SU-DHL-6 (cell line): ENCODE data around the gene ETS1.

Experiments used
- H2AFZ ChIP-seq: fragments of 200-600 bp; sonication (generic); 2 replicates; pipeline ENCODE4 v1.6.1; 2014; ENCODE audit warnings: low read depth, mild to moderate bottlenecking, moderate library complexity, mixed read lengths, antibody characterized with exemption, low read length; ENCODE audit not compliant: severe bottlenecking
- H3F3A ChIP-seq: fragments of 200-600 bp; shearing (Covaris generic); 2 replicates; pipeline ENCODE4 v1.6.0; 2016; ENCODE audit warnings: antibody characterized with exemption, mild to moderate bottlenecking; ENCODE audit not compliant: insufficient read depth
- H3K27ac ChIP-seq: fragments of 200-600 bp; sonication (generic); 2 replicates; pipeline ENCODE4 v1.5.1; 2016; ENCODE audit warnings: low read depth, mild to moderate bottlenecking, low read length, moderate library complexity, mixed read lengths
- H3K27me3 ChIP-seq: fragments of 200-600 bp; sonication (generic), shearing (Covaris generic); 2 replicates; pipeline ENCODE4 v1.6.0; 2014; ENCODE audit warnings: mild to moderate bottlenecking, low read length
- H3K36me3 ChIP-seq: fragments of 200-600 bp; sonication (generic); 2 replicates; pipeline ENCODE4 v1.6.1; 2014; ENCODE audit warnings: mild to moderate bottlenecking, low read length, mixed read lengths
- H3K4me2 ChIP-seq: fragments of 300-600, 200-600 bp; shearing (Covaris generic), sonication (generic); 2 replicates; pipeline ENCODE4 v1.6.0; 2014; ENCODE audit warnings: low read length, low read depth, mild to moderate bottlenecking; ENCODE audit not compliant: poor library complexity, severe bottlenecking
- H3K4me3 ChIP-seq: fragments of 200-600 bp; sonication (generic); 2 replicates; pipeline ENCODE4 v1.5.1; 2014; ENCODE audit warnings: antibody characterized with exemption, low read length, mild to moderate bottlenecking, mixed read lengths; ENCODE audit not compliant: insufficient read depth, poor library complexity, severe bottlenecking
- H3K79me2 ChIP-seq: fragments of 200-600 bp; sonication (generic); 2 replicates; pipeline ENCODE4 v1.6.1; 2014; ENCODE audit warnings: mild to moderate bottlenecking, low read length, moderate library complexity; ENCODE audit not compliant: insufficient read depth
- H3K9ac ChIP-seq: fragments of 200-600 bp; sonication (generic); 2 replicates; pipeline ENCODE4 v1.7.0; 2014; ENCODE audit warnings: mild to moderate bottlenecking, low read length
- H3K9me2 ChIP-seq: fragments of 200-600 bp; sonication (generic); replicated peaks from 2 replicates; pipeline ENCODE4 v1.6.1; 2014; ENCODE audit warnings: low read length; ENCODE audit not compliant: insufficient read depth
- H3K9me3 ChIP-seq: fragments of 200-600 bp; sonication (generic); 2 replicates; pipeline ENCODE4 v1.6.1; 2014; ENCODE audit warnings: low read length, mixed read lengths; ENCODE audit not compliant: insufficient read depth
- H4K20me1 ChIP-seq: fragments of 200-600 bp; sonication (generic); 2 replicates; pipeline ENCODE4 v1.6.1; 2014; ENCODE audit warnings: low read depth, mild to moderate bottlenecking, antibody characterized with exemption, low read length, moderate library complexity, mixed read lengths
- EZH2phosphoT487 ChIP-seq: fragments of 200-600 bp; sonication (generic), shearing (Covaris generic); conservative IDR thresholded peaks from 2 replicates; pipeline ENCODE4 v1.6.1; 2018; ENCODE audit warnings: mild to moderate bottlenecking, antibody characterized with exemption, low read length, moderate library complexity, mixed read lengths
- TF ChIP-seq, protein P1 (sequence below): fragments of 200-600 bp; sonication (generic); IDR thresholded peaks from one replicate; pipeline ENCODE4 v1.5.1; 2017; ENCODE audit warnings: antibody characterized with exemption, mild to moderate bottlenecking, low read length, moderate library complexity; ENCODE audit not compliant: insufficient read depth, poor library complexity, severe bottlenecking

ETS1 gene

DNA sequence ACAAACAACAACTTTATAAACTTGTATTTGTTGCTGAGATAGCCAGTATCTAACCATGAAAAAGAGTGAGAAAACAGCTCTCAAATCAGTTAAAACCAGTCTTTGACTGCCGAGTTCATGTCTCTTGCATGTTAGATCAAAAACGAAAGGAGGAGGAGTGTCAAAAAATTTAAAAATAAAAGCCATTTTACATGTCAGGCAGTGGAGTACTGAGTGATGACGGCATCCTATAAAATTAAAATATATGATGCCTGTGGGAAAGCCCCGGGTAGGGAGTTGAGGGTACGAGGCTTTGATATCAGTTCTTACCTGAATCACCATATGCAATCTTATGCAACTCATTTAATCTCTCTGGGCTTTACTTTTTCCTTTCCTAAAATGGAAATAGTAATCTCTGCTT, 117.3 kb downstream of the ETS1 start:
- peak overlapping the region; percentile 98 for H3K27ac ChIP-seq
- H3K9ac ChIP-seq: peak overlapping the region; percentile 56

DNA sequence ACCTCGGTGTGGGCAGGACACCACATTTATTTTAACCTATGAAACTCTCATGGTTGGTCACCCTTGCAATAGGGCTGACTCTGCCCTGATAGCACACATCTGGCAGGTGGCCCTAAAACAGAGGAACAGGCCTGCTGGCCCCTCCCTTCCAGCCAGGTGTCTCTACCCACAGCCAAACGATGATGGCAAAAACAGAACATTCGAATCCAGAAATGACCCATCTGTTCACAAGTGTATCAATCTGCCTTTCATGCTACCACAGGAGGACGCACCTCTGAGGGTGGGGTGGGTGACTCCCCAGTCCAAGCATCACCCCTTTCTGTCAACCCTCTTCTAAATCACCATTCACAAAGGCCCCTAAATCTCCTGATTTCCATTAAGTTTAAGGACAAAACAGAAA, 118.1 kb downstream of the ETS1 start:
- peak overlapping the region; percentile 56 for H3K9ac ChIP-seq
- H2AFZ ChIP-seq: no peak overlapping the region
- peak overlapping the region; percentile 98 for H3K27ac ChIP-seq
- no peak for TF ChIP-seq EZH2phosphoT487
- TF ChIP-seq, protein P1, sequence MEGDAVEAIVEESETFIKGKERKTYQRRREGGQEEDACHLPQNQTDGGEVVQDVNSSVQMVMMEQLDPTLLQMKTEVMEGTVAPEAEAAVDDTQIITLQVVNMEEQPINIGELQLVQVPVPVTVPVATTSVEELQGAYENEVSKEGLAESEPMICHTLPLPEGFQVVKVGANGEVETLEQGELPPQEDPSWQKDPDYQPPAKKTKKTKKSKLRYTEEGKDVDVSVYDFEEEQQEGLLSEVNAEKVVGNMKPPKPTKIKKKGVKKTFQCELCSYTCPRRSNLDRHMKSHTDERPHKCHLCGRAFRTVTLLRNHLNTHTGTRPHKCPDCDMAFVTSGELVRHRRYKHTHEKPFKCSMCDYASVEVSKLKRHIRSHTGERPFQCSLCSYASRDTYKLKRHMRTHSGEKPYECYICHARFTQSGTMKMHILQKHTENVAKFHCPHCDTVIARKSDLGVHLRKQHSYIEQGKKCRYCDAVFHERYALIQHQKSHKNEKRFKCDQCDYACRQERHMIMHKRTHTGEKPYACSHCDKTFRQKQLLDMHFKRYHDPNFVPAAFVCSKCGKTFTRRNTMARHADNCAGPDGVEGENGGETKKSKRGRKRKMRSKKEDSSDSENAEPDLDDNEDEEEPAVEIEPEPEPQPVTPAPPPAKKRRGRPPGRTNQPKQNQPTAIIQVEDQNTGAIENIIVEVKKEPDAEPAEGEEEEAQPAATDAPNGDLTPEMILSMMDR: no peak
- H3K79me2 ChIP-seq: peaks cover 53% of the 10 kb centered on the region
- H3F3A ChIP-seq: peaks cover 58% of the 10 kb centered on the region
- no peaks in the 10 kb centered on the region for H3K9me3 ChIP-seq
- peak overlapping the region; percentile 90 for H3K4me2 ChIP-seq
- no peaks in the 10 kb centered on the region for H3K27me3 ChIP-seq
- H4K20me1 ChIP-seq: no peaks in the 10 kb centered on the region
- H3K36me3 ChIP-seq: peaks cover 8% of the 10 kb centered on the region; the same call in 1 of the 2 replicates
- no peak overlapping the region for H3K4me3 ChIP-seq
- no peaks in the 10 kb centered on the region for H3K9me2 ChIP-seq

More for the DNA sequence above, 117.3 kb downstream of the ETS1 start:
- H3K4me2 ChIP-seq: peak overlapping the region; percentile 90
- no peak for TF ChIP-seq EZH2phosphoT487
- TF ChIP-seq, protein P1: no peak
- H3F3A ChIP-seq: peaks cover 67% of the 10 kb centered on the region
- no peaks in the 10 kb centered on the region for H3K9me3 ChIP-seq
- H3K79me2 ChIP-seq: peaks cover 59% of the 10 kb centered on the region
- no peaks in the 10 kb centered on the region for H3K9me2 ChIP-seq
- H4K20me1 ChIP-seq: no peaks in the 10 kb centered on the region
- H3K36me3 ChIP-seq: peaks cover 8% of the 10 kb centered on the region; the same call in 1 of the 2 replicates
- H3K4me3 ChIP-seq: no peak overlapping the region
- no peaks in the 10 kb centered on the region for H3K27me3 ChIP-seq
- H2AFZ ChIP-seq: no peak overlapping the region

- Histone ChIP-seq H4K20me1 (no peaks in the 10 kb centered on the region), H3K9me3 (no peaks in the 10 kb centered on the region), H3K4me3 (no peak overlapping the region), H3K79me2 (peaks cover 48% of the 10 kb centered on the region), H2AFZ (no peak overlapping the region), H3K27ac (peak overlapping the region; percentile 98), H3K9me2 (no peaks in the 10 kb centered on the region), H3F3A (peaks cover 47% of the 10 kb centered on the region), H3K4me2 (peak overlapping the region; percentile 90), H3K36me3 (peaks cover 11% of the 10 kb centered on the region; the same call in 1 of the 2 replicates), H3K27me3 (no peaks in the 10 kb centered on the region), H3K9ac (peak overlapping the region; percentile 40)
- TF ChIP-seq, protein P1: no peak
- TF ChIP-seq EZH2phosphoT487: no peak
Measured at GRCh38 chr11:128468111-128468510, 119.2 kb downstream of the ETS1 start.
